K562 (cell line): ENCODE measurements around the gene JUP. TPM values are rescaled to one million over a fixed set of nuclear protein-coding genes. Genes with fewer than 3 reads are reported as not detected.
A peak's percentile ranks its signal among the peaks of the same experiment; 100 is the strongest.

Source experiments
- CBFA2T3 ChIP-seq: fragments of 450-650 bp; IDR thresholded peaks from 2 replicates; pipeline ENCODE4 v1.6.1; 2017
- CC2D1A ChIP-seq: fragments of 450-650 bp; IDR thresholded peaks from 2 replicates; pipeline ENCODE4 v1.6.1; 2017; ENCODE audit warnings: mild to moderate bottlenecking
- DEAF1 ChIP-seq: fragments of 450-650 bp; formaldehyde crosslinking; IDR thresholded peaks from 2 replicates; pipeline ENCODE4 v1.4.0; 2020; ENCODE audit warnings: mild to moderate bottlenecking, moderate library complexity
- ETV1 ChIP-seq: fragments of 450-650 bp; conservative IDR thresholded peaks from 2 replicates; pipeline ENCODE4 v1.6.1; 2016; ENCODE audit warnings: missing genetic modification characterization, control low read depth, low read depth, missing compliant biosample characterization
- FIP1L1 ChIP-seq: fragments of 200-400 bp; formaldehyde crosslinking; IDR thresholded peaks from 2 replicates; pipeline ENCODE4 v1.6.1; 2018; ENCODE audit warnings: mild to moderate bottlenecking, low read depth, low read length; ENCODE audit not compliant: poor library complexity, severe bottlenecking
- FUS ChIP-seq: fragments of 200-400 bp; formaldehyde crosslinking; optimal IDR thresholded peaks from 2 replicates; pipeline ENCODE3; 2017; ENCODE audit warnings: low read depth, low read length
- HDGF ChIP-seq: fragments of 450-650 bp; IDR thresholded peaks from 2 replicates; pipeline ENCODE4 v1.6.1; 2016
- MAFG ChIP-seq: fragments of 450-650 bp; conservative IDR thresholded peaks from 2 replicates; pipeline ENCODE4 v1.6.1; 2016; ENCODE audit warnings: missing genetic modification characterization, missing compliant biosample characterization
- NBN ChIP-seq: fragments of 450-650 bp; IDR thresholded peaks from 2 replicates; pipeline ENCODE4 v1.6.1; 2016; ENCODE audit warnings: low read depth, mild to moderate bottlenecking
- NCOA2 ChIP-seq, 2 experiments: fragments of 450-650 bp; IDR thresholded peaks; 2 replicates each; pipeline ENCODE4 v1.6.1; 2018; ENCODE audit warnings: mild to moderate bottlenecking in 2 of 2, moderate library complexity in 1 of 2; ENCODE audit not compliant: partially characterized antibody in 2 of 2
- NR0B1 ChIP-seq: fragments of 450-650 bp; IDR thresholded peaks from one replicate; pipeline ENCODE4 v1.6.1; 2018; ENCODE audit warnings: mild to moderate bottlenecking, moderate library complexity; ENCODE audit not compliant: partially characterized antibody
- PCBP2 ChIP-seq: fragments of 200-400 bp; formaldehyde crosslinking; IDR thresholded peaks from 2 replicates; pipeline ENCODE4 v1.6.1; 2018; ENCODE audit warnings: low read length, low read depth, mild to moderate bottlenecking, moderate library complexity; ENCODE audit not compliant: poor library complexity, severe bottlenecking
- PYGO2 ChIP-seq: fragments of 450-650 bp; IDR thresholded peaks from 2 replicates; pipeline ENCODE4 v1.6.1; 2016; ENCODE audit warnings: mild to moderate bottlenecking, missing genetic modification characterization, moderate library complexity, missing compliant biosample characterization
- RBM22 ChIP-seq: fragments of 200-400 bp; formaldehyde crosslinking; IDR thresholded peaks from 2 replicates; pipeline ENCODE4 v1.6.1; 2018; ENCODE audit warnings: low read length, low read depth; ENCODE audit not compliant: poor library complexity, severe bottlenecking
- SMAD1 ChIP-seq: fragments of 150-350 bp; IDR thresholded peaks from 2 replicates; pipeline ENCODE4 v1.6.1; 2014; ENCODE audit warnings: low read length, low read depth; ENCODE audit not compliant: partially characterized antibody
- SOX6 ChIP-seq: fragments of 450-650 bp; IDR thresholded peaks from 2 replicates; pipeline ENCODE4 v1.6.1; 2014; ENCODE audit warnings: mild to moderate bottlenecking
- TBL1XR1 ChIP-seq, 2 experiments: IDR thresholded peaks; 2 replicates each; pipeline ENCODE4 v1.6.1; 2012; ENCODE audit warnings: improper control_type of control experiment in 2 of 2, low read length in 2 of 2, mild to moderate bottlenecking in 1 of 2
- ZBTB2 ChIP-seq: fragments of 450-650 bp; IDR thresholded peaks from 2 replicates; pipeline ENCODE4 v1.6.1; 2016; ENCODE audit warnings: antibody characterized with exemption
- ZEB2 ChIP-seq: fragments of 450-650 bp; IDR thresholded peaks from 2 replicates; pipeline ENCODE4 v1.6.1; 2016
- ZFP91 ChIP-seq: sonication (generic); formaldehyde crosslinking; IDR thresholded peaks from 2 replicates; pipeline ENCODE4 v1.8.0; 2022; ENCODE audit warnings: mild to moderate bottlenecking, missing genetic modification reagents
- ZNF277 ChIP-seq: fragments of 250-450 bp; sonication (Bioruptor Pico); IDR thresholded peaks from 2 replicates; pipeline ENCODE4 v1.8.0; 2022; ENCODE audit warnings: inconsistent platforms, mild to moderate bottlenecking, moderate library complexity, borderline replicate concordance
- ZNF445 ChIP-seq: fragments of 250-450 bp; sonication (Bioruptor Pico); IDR thresholded peaks from 2 replicates; pipeline ENCODE4 v1.4.0; 2020; ENCODE audit warnings: low read depth, mild to moderate bottlenecking, moderate library complexity
- ZNF77 ChIP-seq: fragments of 250-450 bp; sonication (Bioruptor Pico); IDR thresholded peaks from 2 replicates; pipeline ENCODE4 v1.5.0; 2020
- polyA plus RNA-seq, 8 experiments: library from polyadenylated mRNA; depleted of rRNA in 4 of 8; stranded (reverse) in 5 of 8; unstranded in 3 of 8; fragments of >200 nt; fragmentation: Nextera tagmentation in 2 of 8; fragmentation: Illumina TruSeq in 1 of 8; extraction: Ambion mirVana in 2 of 8; extraction: Trizol in 1 of 8; gene quantifications; 2 replicates each; pipeline versions ENCODE4 v1.2.1 to v1.2.3, GENCODE V29; 2011 to 2014; ENCODE audit warnings: inconsistent platforms in 1 of 8, missing spikeins in 1 of 8
- total RNA-seq, 7 experiments: library from RNA; depleted of rRNA in 6 of 7; stranded (reverse); fragments of >200 nt in 6 of 7; fragmentation: Illumina TruSeq in 2 of 7; extraction: Trizol in 2 of 7; gene quantifications; 2 replicates each; pipeline versions ENCODE4 v1.2.1 to v1.2.3, GENCODE V29; 2011 to 2021; ENCODE audit warnings: low replicate concordance in 1 of 7

JUP gene
- total and polyA plus RNA-seq, 9 of the 15 experiments (the other 6 are each of a cell fraction or from before 2014, with no cell fraction given) = 6.4 to 177 (median 31.2) TPM

- TF ChIP-seq NR0B1 (no peak), HDGF (no peak; the same call in 1 of the 2 replicates), MAFG (tag) (no peak), PCBP2 (no peak), ZFP91 (CRISPR knock-in tag) (no peak), ZNF445 (CRISPR knock-in tag) (no peak), DEAF1 (CRISPR knock-in tag) (no peak), ZNF77 (CRISPR knock-in tag) (no peak), CBFA2T3 (peak; percentile 79), SMAD1 (no peak), NCOA2 (IDR thresholded peaks at IDR 0.05; ENCODE audit: partially characterized antibody in 2 of 2) (no peak), TBL1XR1 (IDR thresholded peaks at IDR 0.05; ENCODE audit: low read length in 2 of 2) (peak in 1 of 2 experiments; percentile 76; a peak in 2 of 4 replicates), FIP1L1 (no peak), SOX6 (peak; percentile 84), FUS (no peak), PYGO2 (no peak), ZBTB2 (peak; percentile 87), NBN (peak; percentile 44), ZNF277 (CRISPR knock-in tag) (no peak), RBM22 (no peak), ZEB2 (peak; percentile 72; the same call in 1 of the 2 replicates), ETV1 (tag) (no peak), CC2D1A (peak; percentile 30; the same call in 1 of the 2 replicates)
These were observed 2.2 kb downstream of the JUP start (continued) for GRCh38 chr17:41784207-41784744.
